SK-MEL-5 (cell line): ENCODE measurements around the gene NBAS. TPM values are rescaled to one million over a fixed set of nuclear protein-coding genes. Genes with fewer than 3 reads are reported as not detected.
"Not testable (repeated sequence)": the region's sequence is repeated elsewhere in the genome, so short reads cannot be mapped to it uniquely, and the experiment has no call there.

Experiments
- DNase-seq: peaks from one replicate; pipeline ENCODE4 v3.0.0-alpha.2; 2016; ENCODE audit warnings: low read depth, low spot score
- in situ Hi-C: cut with HindIII; loops from 2 replicates; pipeline ENCODE4 v1.10.0; 2016; ENCODE audit warnings: low sequenced_read_pairs, high pct_unique_total_duplicates, low pct_unique_long_range_greater_than_20kb
- total RNA-seq: library from RNA; depleted of rRNA; stranded (reverse); fragments of >200 nt; shearing (Covaris generic); gene quantifications from 2 replicates; pipeline ENCODE4 v1.2.3, GENCODE V29; 2014

The NBAS gene
- total RNA-seq, 1 experiment from 2014 or later: 59.4 TPM

DNA sequence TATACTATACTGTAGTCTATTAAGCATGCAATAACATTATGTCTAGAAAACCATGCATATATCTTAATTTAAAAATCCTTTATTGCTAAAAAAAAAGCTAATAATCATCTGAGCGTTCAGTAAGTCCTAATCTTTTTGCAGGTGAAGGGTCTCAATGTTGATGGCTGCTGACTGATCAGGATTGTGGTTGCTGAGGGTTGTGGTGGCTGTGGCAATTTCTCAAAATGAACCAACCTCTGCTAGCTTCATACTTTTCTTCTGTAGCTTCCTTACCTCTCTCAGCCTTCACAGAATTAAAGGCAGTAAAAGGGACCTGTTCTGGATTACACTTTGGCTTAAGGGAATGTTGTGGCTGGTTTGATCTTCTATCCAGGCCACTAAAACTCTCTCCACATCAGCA lies 235.8 kb downstream of the NBAS start:
- in situ Hi-C loops: no loop called here

GRCh38 chr2:15323227-15323626 lies 237.9 kb downstream of the NBAS start:
- no peak for DNase-seq
- in situ Hi-C loops: no loop called here

More for the DNA sequence above, 235.8 kb downstream of the NBAS start:
- DNase-seq: no peak

- in situ Hi-C loops, DNase-seq: not testable (repeated sequence)
These were observed 239.7 kb downstream of the NBAS start for GRCh38 chr2:15321481-15321880.

DNA sequence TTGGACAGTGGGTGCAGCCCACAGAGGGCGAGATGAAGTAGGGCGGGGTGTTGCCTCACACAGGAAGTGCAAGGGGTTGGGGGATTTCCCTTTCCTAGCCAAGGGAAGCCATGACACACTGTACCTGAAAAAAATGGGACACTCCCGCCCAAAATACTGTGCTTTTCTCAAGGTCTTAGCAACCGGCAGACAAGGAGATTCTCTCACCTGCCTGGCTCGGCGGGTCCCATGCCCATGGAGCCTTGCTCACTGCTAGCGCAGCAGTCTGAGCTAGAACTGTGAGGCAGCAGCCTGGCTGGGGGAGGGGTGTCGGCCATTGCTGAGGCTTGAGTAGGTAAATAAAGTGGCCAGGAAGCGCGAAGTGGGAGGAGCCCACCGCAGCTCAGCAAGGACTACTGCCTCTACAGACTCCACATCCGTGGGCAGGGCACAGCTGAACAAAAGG lies 244.7 kb downstream of the NBAS start:
- DNase-seq: no peak
- in situ Hi-C loops: no loop called here

DNA sequence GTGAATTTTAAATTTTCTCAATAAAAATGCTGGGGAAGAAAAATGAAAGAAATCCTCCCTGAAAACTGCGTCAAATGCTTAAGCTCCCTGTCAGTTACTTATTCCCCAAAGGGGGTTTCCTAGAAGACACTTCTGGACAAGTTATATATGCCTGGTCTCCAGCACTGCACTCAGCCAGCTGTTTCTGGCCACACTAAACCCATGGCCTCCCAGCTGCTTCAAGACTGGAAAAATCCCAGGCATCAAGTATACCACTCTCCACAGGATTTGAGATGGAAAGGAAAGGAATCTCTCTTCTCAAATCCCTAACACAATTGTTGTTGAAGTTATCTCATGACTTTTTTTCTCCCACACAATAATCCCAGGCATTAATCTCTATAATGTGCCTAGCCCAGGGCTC lies 245.7 kb downstream of the NBAS start:
- in situ Hi-C loops: no loop called here
- DNase-seq: no peak

GRCh38 chr2:15313657-15314056 lies 247.5 kb downstream of the NBAS start:
- in situ Hi-C loops: no loop called here
- no peak for DNase-seq

DNA sequence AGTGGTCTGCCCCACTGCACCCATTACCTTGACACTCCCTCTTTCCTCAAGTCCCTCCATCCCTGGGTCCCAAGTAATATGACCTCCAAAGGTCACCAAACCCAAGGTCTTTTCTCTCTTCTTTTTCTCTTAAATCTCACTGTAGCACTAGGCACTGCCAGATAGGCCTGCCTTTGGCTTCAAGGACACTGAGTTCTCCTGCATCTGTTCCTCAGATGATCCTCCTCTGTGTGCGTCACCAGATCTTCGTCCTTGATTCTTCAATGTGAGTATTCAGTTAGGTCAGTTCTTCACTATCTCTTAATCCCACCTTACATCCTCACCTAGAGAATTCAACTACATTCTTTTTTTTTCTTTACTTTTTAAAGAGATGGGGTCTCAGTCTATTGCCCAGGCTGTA lies 249.2 kb downstream of the NBAS start:
- no peak for DNase-seq
- in situ Hi-C loops: no loop called here

- in situ Hi-C loops: no loop called here
- DNase-seq: no peak
These were observed 249.8 kb downstream of the NBAS start for GRCh38 chr2:15311201-15311907.

DNA sequence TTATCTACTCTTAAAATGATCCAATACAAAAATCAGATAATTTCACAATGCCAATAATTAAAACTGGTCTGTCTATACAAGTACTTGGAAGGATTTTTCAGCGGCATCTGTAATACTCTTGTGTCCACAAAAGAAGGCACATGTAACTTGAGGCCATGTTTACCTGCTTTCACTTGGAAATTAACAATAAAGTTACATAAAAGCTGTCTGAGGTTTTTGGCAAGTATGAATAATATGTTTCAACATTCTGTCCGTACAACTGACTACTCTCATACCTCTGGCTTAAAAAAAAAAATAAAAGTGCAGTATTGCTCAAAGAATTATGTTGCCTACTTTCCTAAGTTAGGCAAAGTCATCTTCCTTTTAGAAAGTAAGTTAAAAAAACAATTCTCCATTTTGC lies 253.6 kb downstream of the NBAS start:
- no peak for DNase-seq
- in situ Hi-C loops: no loop called here

- in situ Hi-C loops: no loop called here
- DNase-seq: no peak
These were observed 254.4 kb downstream of the NBAS start for GRCh38 chr2:15306706-15307105.

DNA sequence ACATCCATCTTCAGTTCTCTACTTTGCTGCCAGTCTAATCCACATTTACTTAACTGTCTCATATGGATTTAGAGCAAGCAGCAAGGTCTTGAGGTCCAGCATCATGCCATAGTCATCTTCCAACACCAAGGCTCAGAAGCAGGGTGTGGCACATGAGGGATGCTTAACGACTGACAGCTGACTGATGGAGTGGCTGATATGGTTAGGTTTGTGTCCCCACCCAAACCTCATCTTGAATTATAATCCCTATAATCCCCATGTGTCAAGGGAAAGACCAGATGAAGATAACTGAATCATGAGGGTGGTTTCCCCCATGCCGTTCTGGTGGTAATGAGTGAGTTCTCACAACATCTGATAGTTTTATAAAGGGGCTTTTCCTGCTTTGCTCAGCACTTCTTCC lies 257.3 kb downstream of the NBAS start:
- DNase-seq: no peak
- in situ Hi-C loops: no loop called here

DNA sequence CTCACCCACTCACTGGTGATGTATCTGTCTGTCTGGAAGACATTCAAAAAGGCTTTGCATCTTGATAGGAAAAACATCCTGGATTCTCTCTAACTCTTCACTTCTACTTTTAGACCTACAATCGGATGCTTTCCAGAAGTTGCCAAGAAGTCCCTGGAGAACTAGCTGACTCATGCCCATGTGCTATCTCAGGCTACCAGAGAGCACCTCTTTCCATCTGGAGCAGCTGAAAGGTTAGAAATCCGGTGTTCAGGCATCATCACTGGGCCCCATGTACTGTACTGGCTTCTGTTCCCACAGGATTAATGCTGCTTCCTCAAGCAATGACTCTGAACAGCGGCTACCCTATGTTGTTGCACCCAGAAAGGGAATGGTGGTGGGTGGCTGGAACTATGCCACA lies 259.0 kb downstream of the NBAS start:
- no peak for DNase-seq
- in situ Hi-C loops: no loop called here

- DNase-seq: no peak
- in situ Hi-C loops: no loop called here
These were observed 260.2 kb downstream of the NBAS start for GRCh38 chr2:15300624-15301573.

- no peak for DNase-seq
- in situ Hi-C loops: no loop called here
These were observed 261.1 kb downstream of the NBAS start for GRCh38 chr2:15299904-15300520.

DNA sequence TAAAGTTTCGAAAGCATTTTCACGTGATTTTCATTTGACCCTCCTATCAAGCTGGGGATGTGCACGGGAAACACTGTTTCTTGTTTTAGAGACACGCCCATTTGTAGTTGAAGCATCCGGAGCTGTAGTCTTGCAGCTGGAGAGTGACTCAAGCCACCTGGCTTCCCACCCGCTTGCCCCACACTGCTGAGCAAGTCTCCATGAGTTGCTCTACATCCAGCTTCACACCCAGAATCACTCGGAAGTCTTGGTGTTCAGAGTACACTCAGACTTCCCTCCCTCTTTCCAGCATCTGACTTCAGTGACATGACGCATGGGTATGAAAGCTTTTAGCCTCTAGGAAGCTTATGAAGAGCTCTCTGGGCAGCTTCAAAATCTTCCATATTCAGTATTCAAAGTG lies 262.4 kb downstream of the NBAS start:
- in situ Hi-C loops: no loop called here
- no peak for DNase-seq

DNA sequence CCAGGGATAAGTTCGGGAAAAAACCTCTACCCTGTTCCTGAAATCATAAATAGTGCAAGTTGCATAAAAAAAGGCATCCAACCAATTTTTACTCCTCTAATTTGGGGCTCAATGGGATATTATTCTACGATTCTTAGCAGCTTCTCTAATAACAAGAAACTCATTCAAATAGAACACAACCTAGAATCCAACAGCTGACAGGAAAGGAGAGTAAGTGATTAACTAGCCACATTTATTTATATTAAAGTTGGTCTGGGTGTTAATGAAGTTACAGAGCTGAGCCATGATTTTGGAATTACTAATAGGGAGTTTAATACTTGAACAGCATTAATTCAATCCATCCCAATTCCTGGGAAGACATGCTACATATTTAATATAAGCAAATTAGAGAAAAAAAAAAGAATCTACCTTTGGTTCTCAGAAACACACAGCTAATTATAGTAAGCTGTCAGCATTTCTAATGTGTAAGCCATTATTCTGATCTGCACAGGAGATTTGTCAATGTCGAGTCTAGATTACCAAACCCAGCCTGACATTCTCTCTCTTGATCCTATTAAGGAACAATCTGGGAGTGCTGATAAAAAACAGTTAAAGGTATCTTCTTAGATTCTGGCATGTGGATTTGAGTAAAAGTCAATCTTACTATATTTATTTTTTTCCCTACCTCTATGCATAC lies 267.7 kb downstream of the NBAS start:
- no peak for DNase-seq
- in situ Hi-C loops: no loop called here

DNA sequence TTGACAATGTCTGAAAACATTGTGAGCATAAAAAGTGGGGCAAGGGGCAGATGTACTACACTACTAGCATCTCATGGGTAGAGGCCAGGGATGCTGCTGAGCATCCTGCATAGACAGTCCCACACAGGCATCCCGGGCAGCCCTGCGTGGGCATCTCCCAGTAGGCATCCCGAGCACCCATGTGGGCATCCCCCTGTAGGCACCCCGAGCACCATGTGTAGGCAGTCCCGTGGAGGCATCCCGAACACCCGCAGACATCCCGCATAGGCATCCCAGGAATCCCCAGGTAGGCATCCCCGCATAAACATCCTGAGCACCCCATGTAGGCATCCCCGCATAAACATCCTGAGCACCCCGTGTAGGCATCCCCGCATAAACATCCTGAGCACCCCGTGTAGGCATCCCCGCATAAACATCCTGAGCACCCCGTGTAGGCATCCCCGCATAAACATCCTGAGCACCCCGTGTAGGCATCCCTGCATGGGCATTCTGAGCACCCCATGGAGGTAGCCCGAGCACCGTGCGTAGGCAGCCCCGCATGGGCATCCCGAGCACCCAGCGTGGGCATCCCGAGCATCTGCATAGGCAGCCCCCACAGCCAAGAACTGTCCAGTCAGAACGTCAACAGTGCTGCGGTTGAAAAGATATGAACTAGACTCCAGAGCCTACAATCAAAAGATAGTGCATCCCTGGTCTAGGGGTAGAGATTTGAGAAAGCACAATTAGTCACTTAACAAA lies 273.5 kb downstream of the NBAS start:
- in situ Hi-C loops: no loop called here

More for the DNA sequence above, 273.5 kb downstream of the NBAS start:
- no peak for DNase-seq
